ENCODE data around the gene MYL6.

The MYL6 gene

GRCh38 chr12:56117778-56118687, 40.1 kb upstream of the MYL6 start, which contains the start of gene ZC3H10:
Gene ZC3H10 (plus strand): TSS chr12:56118266. CDS start chr12:56120563, 2,297 bp downstream.
- TF ChIP-seq CTCF (IDR thresholded peaks at IDR 0.05; ENCODE audit: low read depth, low read length): peak; percentile 48
- peak within 1 kb of the TSS; percentile 72 for H3K4me3 ChIP-seq (ENCODE audit: low read depth, low read length)

GRCh38 chr12:56118688-56119357, 39.3 kb upstream of the MYL6 start:
- H3K4me3 ChIP-seq (ENCODE audit: low read depth, low read length): peak overlapping the region; percentile 72
- no peak for TF ChIP-seq CTCF (IDR thresholded peaks at IDR 0.05; ENCODE audit: low read depth, low read length)

GRCh38 chr12:56119361-56119796, 38.8 kb upstream of the MYL6 start:
- TF ChIP-seq CTCF (IDR thresholded peaks at IDR 0.05; ENCODE audit: low read depth, low read length): peak; percentile 64
- H3K4me3 ChIP-seq (ENCODE audit: low read depth, low read length): no peak overlapping the region; the same call in 1 of the 2 replicates

GRCh38 chr12:56120158-56120846, 37.9 kb upstream of the MYL6 start:
- TF ChIP-seq CTCF (IDR thresholded peaks at IDR 0.05; ENCODE audit: low read depth, low read length): no peak
- no peak overlapping the region for H3K4me3 ChIP-seq (ENCODE audit: low read depth, low read length)

GRCh38 chr12:56121204-56121870, 36.8 kb upstream of the MYL6 start:
- no peak for TF ChIP-seq CTCF (IDR thresholded peaks at IDR 0.05; ENCODE audit: low read depth, low read length)
- no peak overlapping the region for H3K4me3 ChIP-seq (ENCODE audit: low read depth, low read length)

- no peak overlapping the region for H3K4me3 ChIP-seq (ENCODE audit: low read depth, low read length)
- no peak for TF ChIP-seq CTCF (IDR thresholded peaks at IDR 0.05; ENCODE audit: low read depth, low read length)
Measured at GRCh38 chr12:56122637-56123036, 35.5 kb upstream of the MYL6 start.
